ENCODE measurements around the gene AK5. TPM values are rescaled to one million over a fixed set of nuclear protein-coding genes. Genes with fewer than 3 reads are reported as not detected.

The AK5 gene
- total RNA-seq, 2 experiments from 2014 or later: 7.0 to 9.1 TPM

GRCh38 chr1:77544845-77545244 is 263.0 kb downstream of the AK5 start:
- no peaks in the 10 kb centered on the region for H3K9me3 Mint-ChIP-seq
- no peaks in the 10 kb centered on the region for H3K4me1 Mint-ChIP-seq (ENCODE audit: low read depth)
- intact Hi-C loops (cut with micrococcal nuclease): no loop called here
- CTCF ChIA-PET: interaction anchor here (0.6 to 2.5 kb wide), 4 partner anchors 12 to 352 kb away, joined by 3 to 12 read pairs (median 4); no protein-coding TSS in a partner anchor
- H3K4me3 Mint-ChIP-seq: no peak overlapping the region
- H3K36me3 Mint-ChIP-seq (ENCODE audit: low read depth): peaks cover 4% of the 10 kb centered on the region
- no peaks in the 10 kb centered on the region for H3K27me3 Mint-ChIP-seq (ENCODE audit: low read depth)
- no peak overlapping the region for H3K27ac Mint-ChIP-seq
- no peak for DNase-seq

- intact Hi-C loops (cut with micrococcal nuclease): no loop called here
- Mint-ChIP-seq H3K4me3 (no peak overlapping the region), H3K27ac (no peak overlapping the region), H3K27me3 (ENCODE audit: low read depth) (no peaks in the 10 kb centered on the region), H3K36me3 (ENCODE audit: low read depth) (peaks cover 4% of the 10 kb centered on the region), H3K4me1 (ENCODE audit: low read depth) (no peaks in the 10 kb centered on the region), H3K9me3 (no peaks in the 10 kb centered on the region)
- CTCF ChIA-PET: interaction anchor here (0.8 to 2.5 kb wide), 2 partner anchors 13 to 28 kb away, joined by 3 to 12 read pairs; no protein-coding TSS in a partner anchor
- no peak for DNase-seq
Observed at GRCh38 chr1:77545970-77546369, 264.2 kb downstream of the AK5 start.

GRCh38 chr1:77546890-77547289 is 265.1 kb downstream of the AK5 start:
- Mint-ChIP-seq H3K4me3 (no peak overlapping the region), H3K27ac (no peak overlapping the region), H3K4me1 (ENCODE audit: low read depth) (no peaks in the 10 kb centered on the region), H3K27me3 (ENCODE audit: low read depth) (no peaks in the 10 kb centered on the region), H3K36me3 (ENCODE audit: low read depth) (peaks cover 6% of the 10 kb centered on the region), H3K9me3 (no peaks in the 10 kb centered on the region)
- CTCF ChIA-PET: no interaction called here
- intact Hi-C loops (cut with micrococcal nuclease): no loop called here
- DNase-seq: no peak

- peaks cover 6% of the 10 kb centered on the region for H3K36me3 Mint-ChIP-seq (ENCODE audit: low read depth)
- H3K27me3 Mint-ChIP-seq (ENCODE audit: low read depth): no peaks in the 10 kb centered on the region
- DNase-seq: no peak
- no peaks in the 10 kb centered on the region for H3K4me1 Mint-ChIP-seq (ENCODE audit: low read depth)
- CTCF ChIA-PET: interaction anchor here (0.7 kb wide), 1 partner anchor 197 kb away, joined by 8 read pairs; no protein-coding TSS in a partner anchor
- H3K9me3 Mint-ChIP-seq: no peaks in the 10 kb centered on the region
- no peak overlapping the region for H3K4me3 Mint-ChIP-seq
- no peak overlapping the region for H3K27ac Mint-ChIP-seq
- intact Hi-C loops (cut with micrococcal nuclease): no loop called here
Observed at GRCh38 chr1:77548285-77548684, 266.5 kb downstream of the AK5 start.

- Mint-ChIP-seq H3K4me1 (ENCODE audit: low read depth) (no peaks in the 10 kb centered on the region), H3K27me3 (ENCODE audit: low read depth) (no peaks in the 10 kb centered on the region), H3K27ac (no peak overlapping the region), H3K9me3 (no peaks in the 10 kb centered on the region), H3K36me3 (ENCODE audit: low read depth) (peaks cover 4% of the 10 kb centered on the region), H3K4me3 (no peak overlapping the region)
- no peak for DNase-seq
- CTCF ChIA-PET: interaction anchor here (0.7 to 2.3 kb wide), 4 partner anchors 14 to 131 kb away, joined by 3 to 6 read pairs (median 4); no protein-coding TSS in a partner anchor
- intact Hi-C loops (cut with micrococcal nuclease): no loop called here
Observed at GRCh38 chr1:77550135-77550534, 268.3 kb downstream of the AK5 start.

GRCh38 chr1:77552626-77553025 is 270.8 kb downstream of the AK5 start:
- Mint-ChIP-seq H3K4me3 (no peak overlapping the region), H3K36me3 (ENCODE audit: low read depth) (peaks cover 6% of the 10 kb centered on the region), H3K27ac (no peak overlapping the region), H3K9me3 (peaks cover 2% of the 10 kb centered on the region), H3K27me3 (ENCODE audit: low read depth) (no peaks in the 10 kb centered on the region), H3K4me1 (ENCODE audit: low read depth) (peaks cover 2% of the 10 kb centered on the region)
- intact Hi-C loops (cut with micrococcal nuclease): no loop called here
- DNase-seq: no peak
- CTCF ChIA-PET: no interaction called here

GRCh38 chr1:77553568-77554291 is 271.9 kb downstream of the AK5 start:
- Mint-ChIP-seq H3K27me3 (ENCODE audit: low read depth) (no peaks in the 10 kb centered on the region), H3K4me1 (ENCODE audit: low read depth) (peaks cover 2% of the 10 kb centered on the region), H3K36me3 (ENCODE audit: low read depth) (peaks cover 6% of the 10 kb centered on the region), H3K4me3 (no peak overlapping the region), H3K9me3 (peaks cover 2% of the 10 kb centered on the region), H3K27ac (no peak overlapping the region)
- CTCF ChIA-PET: no interaction called here
- DNase-seq: no peak
- intact Hi-C loops (cut with micrococcal nuclease): no loop called here

- DNase-seq: no peak
- CTCF ChIA-PET: interaction anchor here (0.7 kb wide), 1 partner anchor 108 kb away, joined by 4 read pairs; no protein-coding TSS in a partner anchor
- no peaks in the 10 kb centered on the region for H3K27me3 Mint-ChIP-seq (ENCODE audit: low read depth)
Observed at GRCh38 chr1:77556045-77556444, 274.2 kb downstream of the AK5 start.

GRCh38 chr1:77557053-77557452 is 275.2 kb downstream of the AK5 start:
- intact Hi-C loops (cut with micrococcal nuclease): no loop called here
- no peak overlapping the region for H3K27ac Mint-ChIP-seq
- peaks cover 5% of the 10 kb centered on the region for H3K4me1 Mint-ChIP-seq (ENCODE audit: low read depth)
- DNase-seq: no peak
- CTCF ChIA-PET: no interaction called here
- peaks cover 2% of the 10 kb centered on the region for H3K9me3 Mint-ChIP-seq
- no peak overlapping the region for H3K4me3 Mint-ChIP-seq
- H3K36me3 Mint-ChIP-seq (ENCODE audit: low read depth): peaks cover 11% of the 10 kb centered on the region
- H3K27me3 Mint-ChIP-seq (ENCODE audit: low read depth): no peaks in the 10 kb centered on the region

More at GRCh38 chr1:77556045-77556444, 274.2 kb downstream of the AK5 start:
- H3K27ac Mint-ChIP-seq: peak overlapping the region; percentile 10
- peaks cover 5% of the 10 kb centered on the region for H3K4me1 Mint-ChIP-seq (ENCODE audit: low read depth)
- peaks cover 8% of the 10 kb centered on the region for H3K36me3 Mint-ChIP-seq (ENCODE audit: low read depth)
- peaks cover 2% of the 10 kb centered on the region for H3K9me3 Mint-ChIP-seq
- intact Hi-C loops (cut with micrococcal nuclease): no loop called here
- H3K4me3 Mint-ChIP-seq: no peak overlapping the region

GRCh38 chr1:77558591-77559164 is 276.9 kb downstream of the AK5 start:
- no peak overlapping the region for H3K4me3 Mint-ChIP-seq
- peaks cover 11% of the 10 kb centered on the region for H3K36me3 Mint-ChIP-seq (ENCODE audit: low read depth)
- CTCF ChIA-PET: interaction anchor here (0.5 kb wide), 1 partner anchor 556 kb away, joined by 3 read pairs; no protein-coding TSS in a partner anchor
- no peak for DNase-seq
- H3K4me1 Mint-ChIP-seq (ENCODE audit: low read depth): peaks cover 5% of the 10 kb centered on the region
- intact Hi-C loops (cut with micrococcal nuclease): no loop called here
- no peak overlapping the region for H3K27ac Mint-ChIP-seq
- H3K27me3 Mint-ChIP-seq (ENCODE audit: low read depth): no peaks in the 10 kb centered on the region
- peaks cover 2% of the 10 kb centered on the region for H3K9me3 Mint-ChIP-seq

- Mint-ChIP-seq H3K4me1 (ENCODE audit: low read depth) (peaks cover 5% of the 10 kb centered on the region), H3K27ac (no peak overlapping the region), H3K27me3 (ENCODE audit: low read depth) (no peaks in the 10 kb centered on the region), H3K36me3 (ENCODE audit: low read depth) (peaks cover 17% of the 10 kb centered on the region), H3K4me3 (no peak overlapping the region), H3K9me3 (no peaks in the 10 kb centered on the region)
- DNase-seq: no peak
- CTCF ChIA-PET: interaction anchor here (0.6 kb wide), 1 partner anchor 511 kb away, joined by 3 read pairs; no protein-coding TSS in a partner anchor
- intact Hi-C loops (cut with micrococcal nuclease): no loop called here
Observed at GRCh38 chr1:77560741-77561140, 278.9 kb downstream of the AK5 start.

GRCh38 chr1:77562596-77563150 is 280.9 kb downstream of the AK5 start:
- Mint-ChIP-seq H3K4me3 (no peak overlapping the region), H3K9me3 (no peaks in the 10 kb centered on the region), H3K4me1 (ENCODE audit: low read depth) (peaks cover 3% of the 10 kb centered on the region), H3K36me3 (ENCODE audit: low read depth) (peaks cover 27% of the 10 kb centered on the region), H3K27me3 (ENCODE audit: low read depth) (no peaks in the 10 kb centered on the region), H3K27ac (no peak overlapping the region)
- CTCF ChIA-PET: no interaction called here
- DNase-seq: no peak
- intact Hi-C loops (cut with micrococcal nuclease): no loop called here
